Breast epithelium (tissue), 3 donors: ENCODE results near the gene LSM11.

Source experiments
- POLR2A ChIP-seq: fragments of 450-650 bp; IDR thresholded peaks from one replicate; pipeline ENCODE4 v1.6.1; 2016; ENCODE audit warnings: antibody characterized with exemption, mild to moderate bottlenecking, moderate library complexity
- TF ChIP-seq, protein P1 (sequence below), 3 donors: fragments of 450-650 bp; IDR thresholded peaks; one replicate each; pipeline ENCODE4 v1.5.1; 2016 to 2017; ENCODE audit warnings: antibody characterized with exemption in 3 of 3, mild to moderate bottlenecking in 3 of 3, moderate library complexity in 3 of 3

DNA sequence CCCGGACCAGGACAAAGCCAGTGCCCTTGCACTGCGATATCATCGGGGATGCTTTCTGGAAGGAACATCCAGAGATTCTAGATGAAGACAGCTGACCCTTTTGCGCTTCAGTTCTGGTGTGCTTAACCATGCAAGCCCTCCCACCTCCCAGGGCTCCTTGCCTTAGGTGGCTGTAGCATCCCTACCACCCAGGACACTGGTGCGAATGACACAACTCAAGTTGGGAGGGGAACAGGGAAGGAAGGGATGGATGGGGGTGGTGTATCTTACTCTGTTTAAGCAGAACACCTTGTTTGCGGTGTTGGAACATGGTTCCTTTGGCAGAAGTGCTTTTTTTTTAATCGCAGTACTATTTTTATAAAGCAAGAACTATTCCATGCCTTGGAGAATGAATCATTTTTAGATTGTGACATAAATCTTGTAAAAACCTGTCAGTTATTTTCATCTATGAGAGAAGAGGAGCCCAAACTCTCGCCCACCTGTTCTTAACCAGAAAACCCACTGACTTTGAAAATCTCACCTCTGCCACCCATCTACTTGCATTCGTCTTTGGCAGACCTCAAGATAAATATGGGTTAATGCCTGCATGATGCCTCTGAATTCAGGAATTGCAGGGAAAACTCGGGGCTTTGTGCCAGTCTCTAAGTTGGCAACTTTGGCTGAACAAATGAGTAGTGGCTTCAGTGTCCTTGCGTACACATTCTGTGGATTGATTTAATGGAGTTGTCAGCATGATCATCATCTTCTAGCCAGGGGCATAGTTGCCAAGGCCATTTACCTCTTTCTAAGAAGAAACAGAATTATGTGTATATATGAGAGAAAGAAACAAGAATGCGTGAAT lies 3.9 kb upstream of the LSM11 start:
- TF ChIP-seq, protein P1, sequence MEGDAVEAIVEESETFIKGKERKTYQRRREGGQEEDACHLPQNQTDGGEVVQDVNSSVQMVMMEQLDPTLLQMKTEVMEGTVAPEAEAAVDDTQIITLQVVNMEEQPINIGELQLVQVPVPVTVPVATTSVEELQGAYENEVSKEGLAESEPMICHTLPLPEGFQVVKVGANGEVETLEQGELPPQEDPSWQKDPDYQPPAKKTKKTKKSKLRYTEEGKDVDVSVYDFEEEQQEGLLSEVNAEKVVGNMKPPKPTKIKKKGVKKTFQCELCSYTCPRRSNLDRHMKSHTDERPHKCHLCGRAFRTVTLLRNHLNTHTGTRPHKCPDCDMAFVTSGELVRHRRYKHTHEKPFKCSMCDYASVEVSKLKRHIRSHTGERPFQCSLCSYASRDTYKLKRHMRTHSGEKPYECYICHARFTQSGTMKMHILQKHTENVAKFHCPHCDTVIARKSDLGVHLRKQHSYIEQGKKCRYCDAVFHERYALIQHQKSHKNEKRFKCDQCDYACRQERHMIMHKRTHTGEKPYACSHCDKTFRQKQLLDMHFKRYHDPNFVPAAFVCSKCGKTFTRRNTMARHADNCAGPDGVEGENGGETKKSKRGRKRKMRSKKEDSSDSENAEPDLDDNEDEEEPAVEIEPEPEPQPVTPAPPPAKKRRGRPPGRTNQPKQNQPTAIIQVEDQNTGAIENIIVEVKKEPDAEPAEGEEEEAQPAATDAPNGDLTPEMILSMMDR (IDR thresholded peaks at IDR 0.05): no peak
- no peak for TF ChIP-seq POLR2A
